ENCODE data around the gene NFILZ.
"Not testable (repeated sequence)": the region's sequence is repeated elsewhere in the genome, so short reads cannot be mapped to it uniquely, and the experiment has no call there.

NFILZ gene

GRCh38 chr19:8614455-8614854 lies 16.0 kb upstream of the NFILZ start:
- H3K27me3 Mint-ChIP-seq (ENCODE audit: low read depth, poor library complexity): peaks cover 14% of the 10 kb centered on the region
- no peaks in the 10 kb centered on the region for H3K36me3 Mint-ChIP-seq (ENCODE audit: low read depth)
- no peaks in the 10 kb centered on the region for H3K9me3 Mint-ChIP-seq
- H3K4me3 Mint-ChIP-seq: no peak overlapping the region
- H3K27ac Mint-ChIP-seq: no peak overlapping the region
- no peak for TF ChIP-seq CTCF (IDR thresholded peaks at IDR 0.05)
- peaks cover 19% of the 10 kb centered on the region for H3K4me1 Mint-ChIP-seq
- DNase-seq: no peak

GRCh38 chr19:8615024-8615423 lies 15.4 kb upstream of the NFILZ start:
- Mint-ChIP-seq H3K27ac (no peak overlapping the region), H3K4me3 (no peak overlapping the region), H3K4me1 (peaks cover 14% of the 10 kb centered on the region), H3K9me3 (no peaks in the 10 kb centered on the region), H3K27me3 (ENCODE audit: low read depth, poor library complexity) (peaks cover 17% of the 10 kb centered on the region), H3K36me3 (ENCODE audit: low read depth) (no peaks in the 10 kb centered on the region)
- TF ChIP-seq CTCF (IDR thresholded peaks at IDR 0.05): no peak
- DNase-seq: no peak

GRCh38 chr19:8615813-8616596 lies 14.4 kb upstream of the NFILZ start:
- H3K27ac Mint-ChIP-seq: no peak overlapping the region
- no peak overlapping the region for H3K4me3 Mint-ChIP-seq
- H3K36me3 Mint-ChIP-seq (ENCODE audit: low read depth): no peaks in the 10 kb centered on the region
- TF ChIP-seq CTCF (IDR thresholded peaks at IDR 0.05): peak; percentile 95
- peaks cover 10% of the 10 kb centered on the region for H3K4me1 Mint-ChIP-seq
- H3K9me3 Mint-ChIP-seq: no peaks in the 10 kb centered on the region
- peaks cover 18% of the 10 kb centered on the region for H3K27me3 Mint-ChIP-seq (ENCODE audit: low read depth, poor library complexity)
- peak; percentile 78 for DNase-seq

- no peak overlapping the region for H3K27ac Mint-ChIP-seq
- H3K9me3 Mint-ChIP-seq: no peaks in the 10 kb centered on the region
- peaks cover 18% of the 10 kb centered on the region for H3K27me3 Mint-ChIP-seq (ENCODE audit: low read depth, poor library complexity)
- no peak overlapping the region for H3K4me3 Mint-ChIP-seq
- no peaks in the 10 kb centered on the region for H3K36me3 Mint-ChIP-seq (ENCODE audit: low read depth)
- H3K4me1 Mint-ChIP-seq: peaks cover 10% of the 10 kb centered on the region
- no peak for TF ChIP-seq CTCF (IDR thresholded peaks at IDR 0.05)
- no peak for DNase-seq
Observed at GRCh38 chr19:8616861-8617260, 13.6 kb upstream of the NFILZ start.

- not testable (repeated sequence) for H3K4me3 Mint-ChIP-seq; H3K27ac Mint-ChIP-seq; H3K4me1 Mint-ChIP-seq; H3K9me3 Mint-ChIP-seq; H3K36me3 Mint-ChIP-seq (ENCODE audit: low read depth); DNase-seq
- H3K27me3 Mint-ChIP-seq (ENCODE audit: low read depth, poor library complexity): peaks cover 22% of the 10 kb centered on the region
Observed at GRCh38 chr19:8617325-8617724, 13.1 kb upstream of the NFILZ start.

GRCh38 chr19:8617984-8618383 lies 12.4 kb upstream of the NFILZ start:
- Mint-ChIP-seq H3K36me3 (ENCODE audit: low read depth) (no peaks in the 10 kb centered on the region), H3K4me3 (no peak overlapping the region), H3K27me3 (ENCODE audit: low read depth, poor library complexity) (peaks cover 22% of the 10 kb centered on the region), H3K4me1 (peaks cover 5% of the 10 kb centered on the region), H3K9me3 (no peaks in the 10 kb centered on the region), H3K27ac (no peak overlapping the region)
- DNase-seq: no peak
- no peak for TF ChIP-seq CTCF (IDR thresholded peaks at IDR 0.05)
